ENCODE measurements around the gene CDX1.

GRCh38 chr5:150126921-150127265 lies 39.7 kb upstream of the CDX1 start:
- TF ChIP-seq SUZ12 (IDR thresholded peaks at IDR 0.05; ENCODE audit: extremely low read depth, insufficient read depth, insufficient read length) (no peak), ZNF274 (IDR thresholded peaks at IDR 0.05; ENCODE audit: low read depth, low read length) (no peak)

All from NT2/D1 (cell line).